HG03520 (cell line): ENCODE data around the gene NLN.
"Not testable (repeated sequence)": the region's sequence is repeated elsewhere in the genome, so short reads cannot be mapped to it uniquely, and the experiment has no call there.

Experiments used
- ATAC-seq: cut with Tn5 transposase; IDR thresholded peaks from one replicate; pipeline ENCODE4 v1.9.1; 2021; ENCODE audit warnings: mild to moderate bottlenecking, moderate library complexity; ENCODE audit not compliant: unreplicated experiment

The NLN gene

DNA sequence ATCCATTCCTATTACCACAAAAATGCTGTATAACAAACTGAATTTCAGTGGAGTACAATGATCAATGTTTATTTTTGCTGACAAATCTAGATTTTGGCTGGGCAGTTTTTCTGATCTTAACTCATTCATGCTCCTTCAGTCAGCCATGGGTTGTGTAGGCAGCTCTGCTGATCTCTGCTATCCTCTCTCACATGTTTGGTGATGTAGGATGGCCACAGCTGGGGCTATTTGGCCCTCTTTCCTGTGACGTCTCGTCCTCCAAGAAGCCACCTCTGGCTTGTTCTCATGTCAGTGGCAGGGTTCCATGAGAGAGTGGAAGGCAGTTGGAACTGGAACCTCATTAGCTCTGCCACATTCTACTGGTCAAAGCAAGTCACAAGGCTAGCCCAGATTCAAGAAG is 8.9 kb downstream of the NLN start:
- ATAC-seq, result no peak

DNA sequence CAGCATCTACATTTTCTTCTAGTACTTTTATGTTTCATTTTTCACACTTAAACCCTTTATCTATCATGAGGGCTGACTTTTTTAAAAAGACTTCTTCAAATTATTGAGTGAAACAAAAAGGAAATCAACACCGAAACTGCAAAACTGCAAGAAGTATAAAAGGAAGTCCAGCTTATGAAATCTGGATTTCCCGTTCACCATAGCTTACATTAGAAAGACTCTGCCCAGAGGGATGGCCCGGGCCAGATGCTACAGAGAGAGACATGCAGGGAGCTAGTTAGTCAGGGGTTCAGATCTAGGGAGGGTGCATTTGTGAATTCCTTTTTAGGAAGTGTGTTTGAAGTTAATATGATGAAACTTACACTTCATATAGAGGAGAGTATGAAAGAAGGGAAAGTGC is 10.0 kb downstream of the NLN start:
- ATAC-seq, result not testable (repeated sequence)

GRCh38 chr5:65734196-65734775 is 12.3 kb downstream of the NLN start:
- not testable (repeated sequence) for ATAC-seq

DNA sequence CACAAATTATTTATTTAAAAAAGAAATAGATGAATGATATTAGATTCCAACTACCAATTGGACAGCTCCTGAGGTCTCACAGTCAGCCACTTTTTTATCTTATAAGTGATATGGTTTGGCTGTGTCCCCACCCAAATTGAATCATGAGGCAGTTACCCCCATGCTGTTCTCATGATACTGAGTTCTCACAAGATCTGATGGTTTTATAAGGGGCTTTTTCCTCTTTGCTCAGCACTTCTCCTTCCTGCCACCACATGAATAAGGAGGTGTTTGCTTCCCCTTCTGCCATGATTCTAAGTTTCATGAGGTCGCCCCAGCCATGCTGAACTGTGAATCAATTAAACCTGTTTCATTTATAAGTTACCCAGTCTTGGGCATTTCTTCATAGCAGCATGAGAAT is 12.9 kb downstream of the NLN start:
- no peak for ATAC-seq

GRCh38 chr5:65736011-65736410 is 14.0 kb downstream of the NLN start:
- ATAC-seq, result no peak

GRCh38 chr5:65737842-65738241 is 15.8 kb downstream of the NLN start:
- ATAC-seq, result no peak

- no peak for ATAC-seq
Measured at GRCh38 chr5:65738305-65738704, 16.3 kb downstream of the NLN start.

- ATAC-seq, result no peak
Measured at GRCh38 chr5:65739162-65739561, 17.2 kb downstream of the NLN start.

DNA sequence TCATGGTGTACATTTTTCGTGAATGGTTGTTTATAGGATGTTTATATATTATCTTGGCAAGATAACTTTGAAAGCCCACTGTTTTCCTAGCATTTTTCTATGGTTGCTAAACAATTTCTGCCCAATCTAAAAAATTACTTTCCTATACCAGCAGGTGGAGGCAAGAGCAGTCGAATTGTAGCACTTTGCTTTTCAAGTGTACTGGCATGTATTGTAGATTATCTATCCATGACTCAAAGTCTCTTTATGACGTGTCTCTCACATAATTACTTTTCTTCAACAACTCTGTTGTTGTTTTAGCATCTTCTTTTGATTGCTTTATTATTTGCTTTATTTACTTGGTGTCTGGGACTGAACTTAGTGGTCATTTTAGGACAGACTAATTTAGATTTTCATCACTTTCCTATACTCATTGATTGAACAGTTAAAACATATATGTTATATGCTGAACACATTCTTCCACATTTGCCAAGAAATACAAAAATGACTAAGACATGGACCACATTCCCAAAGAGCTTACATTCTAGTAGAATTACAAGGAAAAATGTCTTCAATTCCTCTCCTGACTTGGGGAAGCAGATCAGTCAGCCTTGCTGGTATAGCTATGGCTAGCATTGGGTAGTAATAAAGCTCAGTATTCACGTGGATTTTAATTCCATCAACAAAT is 20.7 kb downstream of the NLN start:
- peak; percentile 81 for ATAC-seq

DNA sequence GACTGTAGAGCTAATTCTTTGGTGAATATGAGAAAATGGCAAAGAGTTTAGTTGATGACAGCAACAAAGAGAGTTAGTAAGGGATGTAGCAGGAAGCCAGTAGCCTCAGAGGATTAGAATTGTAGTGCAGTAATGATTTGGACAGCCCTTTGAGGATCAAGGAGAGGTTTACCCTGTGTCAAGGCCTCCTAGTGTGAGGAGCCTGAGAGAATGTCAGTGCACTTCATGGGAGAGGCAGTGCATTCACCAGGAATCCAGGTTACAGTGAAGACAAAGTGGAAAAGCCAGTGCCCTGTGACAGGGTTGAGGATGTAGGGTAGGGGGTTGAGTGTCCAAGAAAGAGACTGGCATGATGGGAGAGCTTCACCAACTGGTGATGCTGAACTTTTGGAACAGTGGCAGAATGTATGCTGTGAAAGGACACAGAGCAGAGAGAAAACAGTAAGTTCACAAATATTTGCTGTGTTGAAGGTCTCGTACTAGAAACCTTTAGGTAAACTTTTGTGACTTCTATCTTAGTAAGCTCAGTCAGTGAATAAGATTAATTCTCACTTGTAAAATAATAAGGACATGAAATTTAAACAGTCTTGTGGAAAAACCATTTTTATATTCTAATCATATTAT is 27.3 kb downstream of the NLN start:
- no peak for ATAC-seq

DNA sequence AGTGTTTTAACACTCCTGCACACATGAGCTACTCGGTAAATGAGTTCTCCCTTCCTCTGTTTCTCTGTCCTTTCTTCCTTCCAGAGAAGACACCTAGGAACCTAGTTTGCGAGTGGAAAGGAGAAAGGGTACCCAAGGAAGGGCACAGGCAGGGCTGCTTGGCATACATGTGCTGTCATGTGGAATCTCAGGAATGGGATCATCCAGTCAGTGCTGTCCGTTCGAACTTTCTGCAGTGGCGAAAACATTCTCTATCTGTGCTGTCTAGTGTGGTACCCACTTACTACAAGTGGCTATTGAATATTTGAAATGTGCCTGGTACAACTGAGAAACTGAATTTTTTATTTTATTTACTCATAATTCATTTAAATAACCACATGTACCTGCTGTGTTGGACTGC is 28.0 kb downstream of the NLN start:
- ATAC-seq, result no peak

DNA sequence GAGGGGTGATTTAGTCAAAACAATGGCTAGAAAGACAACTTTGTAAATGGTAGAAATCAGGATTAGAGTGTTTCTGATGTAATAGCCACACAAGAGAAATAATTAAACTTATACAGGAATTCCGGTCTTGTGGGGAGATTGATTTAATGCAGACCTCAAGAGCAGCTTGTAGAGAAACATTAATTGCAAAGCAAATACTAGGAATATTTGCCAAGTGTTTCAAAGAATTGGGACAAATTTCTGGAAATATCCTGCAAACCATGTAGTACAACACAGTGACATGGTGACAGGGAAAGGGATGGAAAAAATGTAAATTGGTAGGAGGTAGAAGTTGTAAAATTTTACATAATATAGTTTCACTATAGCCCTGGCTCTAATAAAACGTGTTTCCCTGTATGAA is 28.9 kb downstream of the NLN start:
- no peak for ATAC-seq

DNA sequence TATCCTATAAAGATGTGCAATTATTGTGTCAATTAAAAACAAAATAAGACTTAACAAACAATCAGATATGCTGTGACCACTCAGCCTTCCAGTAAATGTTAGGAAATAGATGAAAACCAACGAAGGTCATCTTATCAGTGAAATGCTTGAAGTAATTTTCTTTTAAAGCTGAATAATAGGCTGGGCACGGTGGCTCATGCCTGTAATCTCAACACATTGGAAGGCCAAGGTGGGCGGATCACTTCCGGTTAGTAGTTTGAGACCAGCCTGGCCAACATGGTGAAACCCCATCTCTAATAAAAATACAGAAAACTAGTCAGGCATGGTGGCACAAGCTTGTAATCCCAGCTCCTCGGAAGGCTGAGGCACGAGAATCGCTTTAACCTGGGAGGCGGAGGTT is 31.2 kb downstream of the NLN start:
- ATAC-seq, result no peak

DNA sequence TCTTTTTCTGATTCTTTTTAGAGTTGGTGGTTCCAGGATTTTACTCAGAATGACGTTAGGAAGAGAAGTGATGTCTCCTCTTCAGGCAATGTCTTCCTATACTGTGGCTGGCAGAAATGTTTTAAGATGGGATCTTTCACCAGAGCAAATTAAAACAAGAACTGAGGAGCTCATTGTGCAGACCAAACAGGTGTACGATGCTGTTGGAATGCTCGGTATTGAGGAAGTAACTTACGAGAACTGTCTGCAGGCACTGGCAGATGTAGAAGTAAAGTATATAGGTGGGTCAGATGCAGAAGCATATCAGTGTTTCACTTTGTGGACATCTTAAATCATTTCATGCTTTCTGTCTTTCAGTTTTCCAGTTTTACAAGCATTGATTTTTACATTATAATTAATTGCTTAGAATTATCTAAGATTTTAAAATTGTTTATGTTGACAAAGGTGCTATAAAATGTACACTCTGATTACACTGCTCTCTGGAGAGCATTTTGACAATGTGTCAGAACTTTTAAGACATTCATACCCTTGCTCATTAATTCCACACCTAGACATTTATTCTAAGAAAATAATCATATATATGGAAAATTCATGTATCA is 36.6 kb downstream of the NLN start:
- no peak for ATAC-seq

DNA sequence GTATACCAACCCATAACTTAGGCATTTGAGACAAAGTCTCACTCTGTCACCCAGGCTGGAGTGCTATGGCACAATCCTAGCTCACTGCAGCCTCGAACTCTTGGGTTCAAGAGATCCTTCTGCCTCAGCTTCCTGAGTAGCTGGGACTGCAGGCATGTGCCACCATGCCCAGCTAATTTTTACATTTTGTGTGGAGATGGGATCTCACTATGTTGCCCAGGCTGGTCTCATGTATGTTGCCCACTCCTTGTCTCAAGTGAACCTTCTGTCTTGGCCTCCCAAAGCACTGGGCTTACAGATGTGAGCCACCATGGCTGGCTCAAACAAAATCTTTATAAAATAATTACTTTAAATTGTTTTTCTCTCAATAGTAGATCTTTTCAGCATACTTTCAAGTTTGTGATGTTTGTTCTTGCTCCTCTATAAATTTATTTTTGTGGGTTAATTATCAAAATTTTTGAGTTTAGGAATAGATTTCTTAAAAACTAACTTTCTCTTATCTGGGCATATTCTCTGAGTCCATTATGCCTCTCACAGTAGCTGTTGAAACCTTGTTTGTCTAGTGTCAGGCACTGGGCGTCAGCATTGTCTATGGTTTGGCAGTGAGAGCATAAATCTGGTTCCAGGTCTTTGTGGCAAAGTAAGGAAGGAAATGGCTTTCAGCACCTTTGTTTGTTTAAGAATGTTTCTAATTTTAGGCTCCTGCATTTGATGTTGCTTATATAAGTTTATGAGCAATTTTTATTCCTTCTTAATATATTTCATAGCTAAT is 38.7 kb downstream of the NLN start:
- ATAC-seq, result no peak

GRCh38 chr5:65762234-65762633 is 40.2 kb downstream of the NLN start:
- ATAC-seq, result no peak

DNA sequence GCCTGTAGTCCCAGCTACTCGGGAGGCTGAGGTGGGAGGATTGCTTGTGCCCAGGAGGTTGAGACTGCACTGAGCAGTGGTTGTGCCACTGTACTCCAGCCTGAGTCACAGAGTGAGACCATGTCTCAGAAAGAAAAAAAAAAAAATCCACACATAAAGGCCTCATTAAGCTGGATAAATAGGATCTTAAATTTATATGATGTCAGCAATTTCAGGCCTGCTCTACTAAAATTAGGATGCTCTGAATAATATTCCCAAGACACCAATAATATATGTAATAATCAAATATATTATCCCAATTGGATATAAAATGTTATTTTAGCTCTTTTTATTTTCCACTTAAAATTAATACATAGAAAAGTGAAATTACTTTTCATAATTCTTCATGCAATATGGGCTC is 43.6 kb downstream of the NLN start:
- ATAC-seq, result no peak

GRCh38 chr5:65766175-65766574 is 44.2 kb downstream of the NLN start:
- ATAC-seq, result no peak

- ATAC-seq, result no peak
Measured at GRCh38 chr5:65766781-65767180, 44.8 kb downstream of the NLN start.

DNA sequence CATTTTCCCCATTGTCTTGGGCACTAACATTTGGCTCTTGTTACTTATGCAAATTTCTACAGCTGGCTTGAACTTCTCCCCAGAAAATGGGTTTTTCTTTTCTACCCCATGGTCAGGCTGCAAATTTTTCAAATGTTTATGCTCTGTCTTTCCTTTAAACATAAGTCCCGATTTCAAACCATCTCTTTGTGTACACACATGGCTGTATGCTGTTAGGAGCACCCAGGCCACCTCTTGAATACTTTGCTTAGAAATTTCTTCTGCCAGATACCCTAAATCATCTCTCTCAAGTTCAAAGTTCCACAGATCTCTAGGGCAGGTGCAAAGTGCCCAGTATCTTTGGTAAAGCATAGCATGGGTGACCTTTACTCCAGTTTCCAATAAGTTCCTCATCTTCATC is 45.6 kb downstream of the NLN start:
- ATAC-seq, result no peak

GRCh38 chr5:65768723-65769346 is 46.8 kb downstream of the NLN start:
- no peak for ATAC-seq
